Measurements from ENCODE around the gene JAKMIP1. TPM values are rescaled to one million over a fixed set of nuclear protein-coding genes. Genes with fewer than 3 reads are reported as not detected.
A peak's percentile ranks its signal among the peaks of the same experiment; 100 is the strongest.

JAKMIP1 gene
- total RNA-seq, 1 donor from 2014 or later: 0.76 TPM

- no peak for ATAC-seq
- no peak for DNase-seq (ENCODE audit: low spot score)
- intact Hi-C loops (cut with DNase I): no loop called here
Observed at GRCh38 chr4:6128221-6128850, 72.0 kb downstream of the JAKMIP1 start.

GRCh38 chr4:6126971-6127745 lies 73.2 kb downstream of the JAKMIP1 start:
- intact Hi-C loops (cut with DNase I): no loop called here
- DNase-seq (ENCODE audit: low spot score) (no peak), ATAC-seq (no peak)

GRCh38 chr4:6125103-6125651 lies 75.2 kb downstream of the JAKMIP1 start:
- ATAC-seq (no peak), DNase-seq (ENCODE audit: low spot score) (peak; percentile 33)
- intact Hi-C loops (cut with DNase I): no loop called here

GRCh38 chr4:6124386-6125102 lies 75.8 kb downstream of the JAKMIP1 start:
- ATAC-seq (no peak), DNase-seq (ENCODE audit: low spot score) (no peak)
- intact Hi-C loops (cut with DNase I): no loop called here

- ATAC-seq (no peak), DNase-seq (ENCODE audit: low spot score) (no peak)
- intact Hi-C loops (cut with DNase I): no loop called here
Observed at GRCh38 chr4:6123976-6124375, 76.4 kb downstream of the JAKMIP1 start.

GRCh38 chr4:6123541-6123940 lies 76.8 kb downstream of the JAKMIP1 start:
- DNase-seq (ENCODE audit: low spot score) (no peak), ATAC-seq (no peak)

GRCh38 chr4:6123116-6123515 lies 77.2 kb downstream of the JAKMIP1 start:
- ATAC-seq (no peak), DNase-seq (ENCODE audit: low spot score) (no peak)
- intact Hi-C loops (cut with DNase I): no loop called here

More at GRCh38 chr4:6123541-6123940, 76.8 kb downstream of the JAKMIP1 start:
- intact Hi-C loops (cut with DNase I): no loop called here

GRCh38 chr4:6122496-6122895 lies 77.9 kb downstream of the JAKMIP1 start:
- intact Hi-C loops (cut with DNase I): no loop called here
- DNase-seq (ENCODE audit: low spot score): no peak
- no peak for ATAC-seq

GRCh38 chr4:6121941-6122340 lies 78.4 kb downstream of the JAKMIP1 start:
- ATAC-seq: no peak
- no peak for DNase-seq (ENCODE audit: low spot score)
- intact Hi-C loops (cut with DNase I): no loop called here

- intact Hi-C loops (cut with DNase I): no loop called here
- no peak for DNase-seq (ENCODE audit: low spot score)
- ATAC-seq: no peak
Observed at GRCh38 chr4:6121276-6121850, 79.0 kb downstream of the JAKMIP1 start.

GRCh38 chr4:6120361-6120760 lies 80.0 kb downstream of the JAKMIP1 start:
- ATAC-seq (no peak), DNase-seq (ENCODE audit: low spot score) (no peak)
- intact Hi-C loops (cut with DNase I): no loop called here

- DNase-seq (ENCODE audit: low spot score) (no peak), ATAC-seq (no peak)
- intact Hi-C loops (cut with DNase I): no loop called here
Observed at GRCh38 chr4:6119507-6120020, 80.8 kb downstream of the JAKMIP1 start.

- intact Hi-C loops (cut with DNase I): no loop called here
- ATAC-seq (no peak), DNase-seq (ENCODE audit: low spot score) (no peak)
Observed at GRCh38 chr4:6118201-6118600, 82.1 kb downstream of the JAKMIP1 start.

GRCh38 chr4:6116696-6117285 lies 83.6 kb downstream of the JAKMIP1 start:
- intact Hi-C loops (cut with DNase I): no loop called here
- DNase-seq (ENCODE audit: low spot score): no peak
- ATAC-seq: no peak

- DNase-seq (ENCODE audit: low spot score): no peak
- ATAC-seq: no peak
- intact Hi-C loops (cut with DNase I): no loop called here
Observed at GRCh38 chr4:6115746-6116586, 84.4 kb downstream of the JAKMIP1 start.

GRCh38 chr4:6115342-6115741 lies 85.0 kb downstream of the JAKMIP1 start:
- ATAC-seq (no peak), DNase-seq (ENCODE audit: low spot score) (no peak)
- intact Hi-C loops (cut with DNase I): no loop called here

- no peak for ATAC-seq
- DNase-seq (ENCODE audit: low spot score): no peak
- intact Hi-C loops (cut with DNase I): no loop called here
Observed at GRCh38 chr4:6114601-6115000, 85.7 kb downstream of the JAKMIP1 start.

- DNase-seq (ENCODE audit: low spot score) (no peak), ATAC-seq (no peak)
- intact Hi-C loops (cut with DNase I): no loop called here
Observed at GRCh38 chr4:6114181-6114580, 86.2 kb downstream of the JAKMIP1 start.
